Middle frontal gyrus (tissue), 1 donor: ENCODE measurements around the gene TMEM179.
"Not testable (repeated sequence)": the region's sequence is repeated elsewhere in the genome, so short reads cannot be mapped to it uniquely, and the experiment has no call there.

ENCODE experiments used
- DNase-seq: peaks from one replicate; pipeline ENCODE4 v3.0.0-alpha.2; 2015; ENCODE audit warnings: low spot score; ENCODE audit errors: extremely low spot score

Gene TMEM179

GRCh38 chr14:104588066-104588857 is 16.3 kb downstream of the TMEM179 start:
- DNase-seq: no peak

DNA sequence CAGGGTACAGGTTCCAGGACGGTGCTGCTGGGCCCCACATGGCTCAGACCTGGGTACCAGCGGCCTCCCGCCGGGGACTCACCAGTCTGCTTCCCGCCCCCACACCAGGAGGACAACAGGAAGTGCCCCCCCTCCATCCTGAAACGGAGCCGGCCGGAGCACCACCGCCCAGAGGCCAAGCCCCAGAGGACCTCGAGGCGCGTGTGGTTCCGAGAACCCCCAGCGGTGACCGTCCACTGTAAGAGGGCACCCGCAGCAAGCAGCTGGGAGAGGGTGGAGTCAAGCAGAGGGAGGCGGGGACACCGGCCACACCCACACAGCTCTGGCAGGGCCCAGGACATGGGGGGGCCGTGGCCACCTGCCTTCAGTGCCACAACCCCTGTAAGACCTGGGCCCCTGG is 16.9 kb downstream of the TMEM179 start:
- no peak for DNase-seq

DNA sequence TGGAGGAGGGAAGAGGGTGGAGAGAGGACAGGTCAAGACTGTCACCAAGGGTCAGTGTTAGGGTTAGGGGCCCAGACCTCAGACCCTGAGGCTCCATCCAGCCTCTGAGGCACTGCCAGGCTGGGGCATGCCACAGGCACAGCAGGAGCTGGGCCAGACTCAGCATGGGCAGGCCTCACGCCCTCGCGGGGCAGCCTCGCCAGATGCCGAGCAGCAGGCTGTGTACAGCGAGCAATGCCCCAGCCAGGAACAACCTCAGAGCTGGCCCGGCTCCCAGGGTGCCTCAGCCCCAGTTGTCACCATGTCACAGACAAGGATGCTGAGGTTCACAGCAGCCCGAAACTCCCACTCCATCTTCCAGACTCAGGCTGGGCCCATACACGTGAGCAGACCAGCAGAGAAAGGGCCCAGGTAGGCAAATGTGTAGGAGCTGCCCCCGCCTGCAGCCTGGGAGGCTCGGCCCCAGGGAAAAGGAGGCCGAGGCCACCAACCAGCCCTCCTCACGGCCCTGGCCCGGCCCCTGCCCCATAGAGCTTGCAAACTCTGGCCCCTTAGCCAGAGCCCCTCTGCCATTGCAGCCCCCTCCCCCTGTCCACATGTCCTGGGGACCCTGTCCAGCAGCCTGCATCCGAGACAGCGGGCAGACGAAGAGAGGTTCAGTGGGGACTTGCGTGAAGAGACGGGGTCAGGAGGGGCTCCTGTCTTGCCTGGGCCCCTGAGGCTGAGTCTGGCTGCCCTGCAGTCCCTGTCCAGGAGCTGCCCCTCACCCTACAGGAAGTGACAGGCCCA is 17.5 kb downstream of the TMEM179 start:
- DNase-seq: no peak

DNA sequence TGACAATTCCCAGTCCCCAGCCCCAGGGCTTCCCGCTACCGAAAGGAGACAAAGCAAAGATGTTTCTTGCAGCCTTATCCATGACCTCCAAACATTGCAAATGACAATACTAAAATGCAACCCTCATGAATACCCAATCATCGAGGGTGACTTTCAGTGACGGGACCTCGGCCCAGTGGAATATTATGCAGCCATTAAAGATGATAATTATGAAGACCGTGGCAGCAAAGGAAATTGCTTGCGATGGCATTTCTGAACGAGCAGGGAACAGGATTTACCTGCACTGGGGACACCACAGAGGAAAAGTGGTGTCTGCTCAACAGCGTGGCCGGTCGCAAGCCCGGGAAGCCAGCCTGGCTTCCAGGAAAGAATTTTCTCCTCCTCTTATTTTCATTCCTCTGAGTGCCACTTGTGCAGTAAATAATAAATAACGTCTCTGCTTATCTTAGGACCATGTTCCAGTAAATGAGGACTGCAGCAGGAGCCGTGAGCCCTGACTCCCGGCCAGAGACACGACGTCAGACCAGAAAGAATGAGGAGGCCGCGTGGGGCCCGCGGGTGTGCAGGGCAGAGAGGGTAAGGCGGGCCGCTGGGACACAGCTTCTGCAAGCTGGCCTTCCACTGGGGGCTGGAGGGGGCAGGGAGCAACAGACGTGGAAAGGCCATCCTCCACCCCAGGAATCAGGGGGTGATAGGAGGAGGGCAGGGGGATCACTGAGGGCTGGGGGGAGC is 18.4 kb downstream of the TMEM179 start:
- DNase-seq: no peak

GRCh38 chr14:104584557-104584956 is 20.0 kb downstream of the TMEM179 start:
- no peak for DNase-seq

GRCh38 chr14:104583424-104584306 is 20.9 kb downstream of the TMEM179 start:
- no peak for DNase-seq

- no peak for DNase-seq
These were observed 21.9 kb downstream of the TMEM179 start for GRCh38 chr14:104582662-104583061.

DNA sequence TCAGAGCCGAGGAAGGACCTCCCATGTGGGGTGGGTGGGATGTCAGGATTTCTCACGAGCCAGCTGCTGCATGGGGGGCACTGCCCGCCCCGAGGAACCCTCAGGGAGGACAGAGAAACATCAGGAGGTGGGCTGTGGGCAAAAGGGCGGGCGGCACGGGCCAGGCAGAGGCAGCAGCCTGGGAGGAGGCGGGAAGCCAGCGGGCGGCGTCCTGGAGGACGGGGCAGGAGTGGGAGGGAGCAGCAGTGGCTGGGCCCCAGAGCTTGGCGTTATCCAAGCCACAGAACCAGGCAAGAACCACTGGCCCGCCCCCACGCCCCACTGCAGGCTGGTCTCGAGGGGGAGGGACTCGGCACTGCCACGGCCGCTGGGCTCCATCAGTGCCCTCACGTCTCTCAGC is 22.6 kb downstream of the TMEM179 start:
- no peak for DNase-seq

DNA sequence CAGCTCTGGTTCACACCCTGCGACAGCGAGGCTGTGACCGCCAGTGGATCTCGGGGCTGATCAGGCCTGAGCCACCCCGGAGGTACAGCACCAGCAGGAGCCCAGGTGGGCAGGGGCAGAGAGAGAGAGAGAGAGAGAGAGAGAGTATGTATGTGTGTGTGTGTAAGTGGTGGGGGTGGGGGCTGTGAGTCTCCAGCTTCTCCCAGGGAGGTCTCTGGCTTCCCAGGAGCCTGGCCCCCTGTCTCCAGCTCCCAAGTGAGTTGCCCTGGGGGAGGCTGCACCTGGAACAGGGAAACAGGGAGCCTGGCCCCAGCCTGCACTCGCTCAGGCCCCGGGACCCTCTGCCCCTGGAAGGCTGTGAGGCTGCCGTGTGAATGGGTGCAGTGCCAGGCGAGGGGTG is 23.1 kb downstream of the TMEM179 start:
- no peak for DNase-seq

- DNase-seq: no peak
These were observed 23.6 kb downstream of the TMEM179 start for GRCh38 chr14:104580961-104581360.

DNA sequence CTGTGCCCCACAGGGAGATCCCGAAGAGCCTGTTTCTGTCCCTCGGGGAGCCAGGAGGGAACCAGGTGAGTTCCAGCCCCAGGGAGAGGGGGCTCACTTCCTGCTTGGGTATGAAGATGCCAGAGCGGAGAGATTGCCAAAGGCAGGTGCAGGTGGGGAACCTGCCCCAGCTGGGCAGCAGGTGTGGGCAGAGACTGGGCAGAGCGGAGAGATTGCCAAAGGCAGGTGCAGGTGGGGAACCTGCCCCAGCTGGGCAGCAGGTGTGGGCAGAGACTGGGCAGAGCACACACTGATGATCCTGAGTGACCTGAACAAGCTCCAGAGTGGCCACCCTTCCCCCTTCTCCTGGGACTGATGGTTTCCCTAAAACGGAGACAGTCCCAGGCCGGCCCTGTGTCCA is 24.6 kb downstream of the TMEM179 start:
- DNase-seq: not testable (repeated sequence)

DNA sequence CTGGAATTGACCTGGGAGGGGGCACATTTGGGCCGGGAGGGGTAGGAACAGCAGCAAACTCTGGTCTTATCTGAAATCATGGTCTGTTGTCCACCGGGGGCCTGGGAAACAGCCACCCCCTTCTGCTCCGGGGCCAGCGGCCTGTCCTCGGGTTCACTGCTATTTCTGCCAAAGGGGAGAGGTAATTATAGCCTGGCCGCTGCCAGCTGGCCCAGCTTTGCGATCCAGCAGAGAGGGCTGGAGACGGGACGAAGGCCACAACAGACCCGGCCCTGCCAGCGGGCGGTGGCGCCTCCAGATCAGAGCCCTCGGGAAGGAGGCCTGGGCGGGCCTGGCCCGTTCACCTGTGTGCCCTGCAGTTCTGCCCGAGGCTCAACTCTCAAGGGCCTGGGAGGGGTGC is 25.1 kb downstream of the TMEM179 start, which contains the start of gene C14orf180:
C14orf180 (plus strand) TSS at position 258 of the 400 bp plus-strand sequence. CDS start 6,667 bp downstream, outside the sequence.
- DNase-seq: no peak

DNA sequence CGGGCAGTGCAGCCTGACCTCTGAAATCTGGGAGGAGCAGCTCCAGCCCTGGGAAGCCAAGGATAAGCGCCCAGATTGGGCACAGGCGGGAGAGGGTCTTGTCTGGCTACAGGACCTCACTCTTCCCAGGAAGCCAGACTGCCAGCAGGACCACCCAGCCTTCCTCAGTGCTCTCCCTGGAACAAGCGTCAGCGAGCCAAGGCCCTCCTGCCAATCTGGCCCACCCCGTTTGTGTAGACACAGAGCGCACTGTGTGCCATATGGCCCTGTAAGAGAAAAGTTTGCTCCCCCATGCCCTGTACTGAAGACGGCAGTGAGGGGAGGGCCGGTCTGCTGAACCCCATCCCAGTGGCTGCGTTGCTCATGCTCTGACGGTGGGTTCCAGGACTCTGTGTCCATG is 26.3 kb downstream of the TMEM179 start:
- no peak for DNase-seq

GRCh38 chr14:104577847-104578301 is 26.7 kb downstream of the TMEM179 start:
- DNase-seq: no peak

GRCh38 chr14:104577426-104577825 is 27.1 kb downstream of the TMEM179 start:
- DNase-seq: no peak

DNA sequence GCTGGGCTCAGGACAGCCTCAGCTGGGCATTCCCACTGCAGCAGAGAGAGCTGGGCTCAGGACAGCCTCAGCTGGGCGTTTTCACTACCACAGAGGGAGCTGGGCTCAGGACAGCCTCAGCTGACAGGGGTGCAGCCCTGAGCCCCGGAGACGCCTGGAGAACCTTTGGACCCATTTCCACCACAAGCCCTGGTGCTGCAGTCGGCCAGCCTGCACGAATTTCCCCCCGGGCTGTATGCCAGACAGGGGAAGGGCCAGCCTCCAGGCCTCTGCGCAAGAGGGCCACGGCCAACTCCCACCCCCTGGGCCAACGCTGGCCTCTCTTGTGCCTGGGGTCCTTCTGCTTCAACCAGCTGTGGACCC is 27.6 kb downstream of the TMEM179 start:
- no peak for DNase-seq

DNA sequence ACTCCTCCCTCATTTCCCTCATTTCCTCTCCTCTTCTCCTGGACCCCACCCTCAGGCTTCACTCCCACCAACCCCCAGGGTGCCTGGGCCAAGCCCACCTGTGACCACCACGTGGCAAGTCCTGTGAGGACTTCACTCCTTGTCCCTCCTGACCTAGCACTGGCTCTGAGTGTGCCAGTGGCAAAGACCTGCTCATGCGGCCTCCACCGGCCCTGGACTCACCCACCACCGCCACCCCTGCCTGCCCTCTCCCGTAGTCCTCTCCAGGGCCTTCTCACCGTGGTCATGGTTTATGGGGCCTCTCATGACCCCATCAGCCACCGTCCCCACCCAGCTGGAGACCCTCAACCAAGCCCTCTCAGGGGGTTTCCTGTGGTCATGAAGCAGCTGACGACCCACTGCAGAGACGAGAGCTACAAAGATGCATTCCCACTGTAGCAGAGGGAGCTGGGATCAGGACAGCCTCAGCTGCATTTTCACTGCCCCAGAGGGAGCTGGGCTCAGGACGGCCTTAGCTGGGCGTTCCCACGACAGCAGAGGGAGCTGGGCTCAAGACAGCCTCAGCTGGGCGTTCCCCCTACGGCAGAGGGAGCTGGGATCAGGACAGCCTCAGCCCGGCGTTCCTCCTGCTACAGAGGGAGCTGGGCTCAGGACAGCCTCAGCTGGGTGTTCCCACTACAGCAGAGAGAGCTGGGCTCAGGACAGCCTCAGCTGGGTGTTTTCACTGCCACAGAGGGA is 28.2 kb downstream of the TMEM179 start:
- DNase-seq: no peak

DNA sequence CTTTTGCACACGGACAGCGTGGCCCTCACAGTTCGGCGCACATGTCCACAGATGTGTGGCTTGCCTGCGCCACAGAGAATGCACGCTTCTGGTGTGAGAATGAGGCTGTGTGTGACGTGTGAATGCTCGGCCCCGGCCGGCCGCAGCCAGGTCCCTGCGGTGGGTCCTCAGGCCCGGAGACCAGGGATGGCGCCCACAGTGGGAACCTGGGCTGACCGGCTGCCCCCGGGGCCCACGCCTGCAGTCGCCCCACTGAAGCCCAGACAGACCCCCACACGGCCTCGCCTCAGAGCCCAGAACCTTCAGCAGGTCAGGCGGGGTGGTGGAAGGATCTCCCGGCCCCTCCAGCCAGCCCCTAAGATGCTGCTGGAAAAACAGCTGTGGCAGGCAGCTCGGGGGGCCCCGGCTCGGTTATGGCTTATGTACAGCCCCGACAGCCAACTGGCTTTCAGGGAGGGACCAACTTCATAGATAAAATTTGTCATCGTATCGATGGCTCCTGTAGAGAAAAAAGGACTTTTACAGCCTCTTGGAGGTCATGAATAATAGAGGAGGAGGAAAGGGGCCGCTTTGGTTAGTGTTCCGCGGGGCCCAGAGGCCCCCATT is 29.5 kb downstream of the TMEM179 start:
- no peak for DNase-seq

GRCh38 chr14:104574536-104574935 is 30.0 kb downstream of the TMEM179 start:
- no peak for DNase-seq

DNA sequence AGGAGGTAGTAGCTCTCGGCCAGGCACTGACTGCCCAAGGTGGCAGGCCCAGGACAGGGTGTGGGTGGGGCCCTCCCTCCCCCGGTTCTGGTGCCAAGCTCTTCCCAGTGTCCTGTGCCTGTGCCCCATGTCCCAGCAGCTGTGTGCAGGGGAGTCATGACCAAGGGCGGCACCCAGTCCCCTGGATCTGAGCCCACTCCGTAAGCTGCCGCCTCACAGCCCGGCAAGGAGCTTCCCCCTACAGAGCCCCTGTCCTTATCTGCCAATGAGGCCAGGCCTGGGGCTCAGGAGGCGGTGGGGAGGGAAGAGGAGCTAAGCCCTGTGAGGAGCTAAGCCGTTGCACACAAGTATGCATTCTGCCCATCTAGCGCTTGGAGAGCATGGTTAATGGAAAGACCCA is 30.6 kb downstream of the TMEM179 start:
- no peak for DNase-seq
